GM03348 (cell line): ENCODE measurements around the gene TCOF1.
A peak's percentile ranks its signal among the peaks of the same experiment; 100 is the strongest.

Experiments
- DNase-seq: peaks from one replicate; pipeline ENCODE4 v3.0.0; 2012; ENCODE audit warnings: low spot score

TCOF1 gene

GRCh38 chr5:150428978-150429377 is 71.5 kb downstream of the TCOF1 start:
- no peak for DNase-seq

GRCh38 chr5:150429410-150429873 is 71.9 kb downstream of the TCOF1 start:
- DNase-seq: no peak

DNA sequence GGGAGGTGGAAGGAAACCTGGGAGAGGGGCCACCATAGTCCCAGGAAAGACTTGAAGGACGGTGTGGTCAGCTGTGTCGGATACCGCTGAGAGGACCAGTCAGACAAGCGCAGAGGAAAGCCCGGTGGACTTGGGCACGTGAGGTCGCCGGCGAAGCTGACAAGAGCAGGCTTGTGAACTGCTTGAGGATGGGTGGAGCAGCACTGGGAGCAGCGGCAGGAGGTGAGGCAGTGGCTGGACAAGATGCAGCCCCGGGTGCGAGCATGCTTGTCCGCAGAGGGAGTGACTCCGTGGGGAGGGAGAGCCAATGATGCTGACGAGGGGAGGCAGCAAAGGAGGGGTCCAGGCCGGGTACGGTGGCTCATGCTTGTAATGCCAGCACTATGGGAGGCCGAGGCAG is 73.6 kb downstream of the TCOF1 start:
- no peak for DNase-seq

DNA sequence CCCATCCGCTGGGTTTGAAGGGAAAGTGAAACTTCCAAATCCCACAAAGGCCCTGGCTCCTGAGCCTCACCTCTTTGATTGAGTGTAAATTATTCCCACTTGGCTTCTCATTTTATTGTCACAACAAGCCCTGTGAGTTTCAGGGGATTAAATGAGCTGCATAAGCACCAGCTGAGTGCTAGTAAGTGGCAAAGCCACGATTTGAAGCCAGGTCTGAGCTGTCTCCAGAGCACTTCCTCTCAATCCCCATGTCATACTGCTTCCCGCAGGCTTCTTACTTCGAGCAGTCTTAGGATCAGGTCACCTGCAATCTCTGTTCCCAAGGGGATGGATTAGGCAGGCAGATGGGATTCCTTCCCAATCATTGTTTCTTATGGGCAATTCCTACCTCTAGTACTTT is 74.1 kb downstream of the TCOF1 start:
- no peak for DNase-seq

DNA sequence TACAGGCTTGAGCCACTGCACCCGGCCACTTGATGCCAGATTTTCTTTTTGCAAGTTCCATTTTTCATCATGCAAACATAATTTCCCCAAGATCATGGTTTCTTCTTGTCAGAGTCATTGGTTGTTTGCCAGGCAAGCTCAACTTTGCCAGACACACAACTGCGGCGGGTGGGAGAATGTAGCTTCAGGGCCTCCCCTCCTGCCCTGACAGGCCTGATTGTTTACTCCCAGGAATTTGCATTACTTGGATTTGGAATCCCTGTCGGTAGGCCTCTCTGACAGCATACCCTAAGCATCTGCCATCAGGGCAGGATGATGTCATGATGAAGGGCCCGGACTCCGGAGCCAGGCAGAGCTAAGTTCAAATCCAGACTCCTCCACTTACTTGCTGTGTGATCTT is 77.0 kb downstream of the TCOF1 start:
- peak; percentile 63 for DNase-seq

GRCh38 chr5:150436141-150436680 is 78.7 kb downstream of the TCOF1 start:
- peak; percentile 92 for DNase-seq

- peak; percentile 65 for DNase-seq
These were observed 81.5 kb downstream of the TCOF1 start for GRCh38 chr5:150438873-150439546.

GRCh38 chr5:150440948-150441812 is 83.7 kb downstream of the TCOF1 start:
- no peak for DNase-seq

DNA sequence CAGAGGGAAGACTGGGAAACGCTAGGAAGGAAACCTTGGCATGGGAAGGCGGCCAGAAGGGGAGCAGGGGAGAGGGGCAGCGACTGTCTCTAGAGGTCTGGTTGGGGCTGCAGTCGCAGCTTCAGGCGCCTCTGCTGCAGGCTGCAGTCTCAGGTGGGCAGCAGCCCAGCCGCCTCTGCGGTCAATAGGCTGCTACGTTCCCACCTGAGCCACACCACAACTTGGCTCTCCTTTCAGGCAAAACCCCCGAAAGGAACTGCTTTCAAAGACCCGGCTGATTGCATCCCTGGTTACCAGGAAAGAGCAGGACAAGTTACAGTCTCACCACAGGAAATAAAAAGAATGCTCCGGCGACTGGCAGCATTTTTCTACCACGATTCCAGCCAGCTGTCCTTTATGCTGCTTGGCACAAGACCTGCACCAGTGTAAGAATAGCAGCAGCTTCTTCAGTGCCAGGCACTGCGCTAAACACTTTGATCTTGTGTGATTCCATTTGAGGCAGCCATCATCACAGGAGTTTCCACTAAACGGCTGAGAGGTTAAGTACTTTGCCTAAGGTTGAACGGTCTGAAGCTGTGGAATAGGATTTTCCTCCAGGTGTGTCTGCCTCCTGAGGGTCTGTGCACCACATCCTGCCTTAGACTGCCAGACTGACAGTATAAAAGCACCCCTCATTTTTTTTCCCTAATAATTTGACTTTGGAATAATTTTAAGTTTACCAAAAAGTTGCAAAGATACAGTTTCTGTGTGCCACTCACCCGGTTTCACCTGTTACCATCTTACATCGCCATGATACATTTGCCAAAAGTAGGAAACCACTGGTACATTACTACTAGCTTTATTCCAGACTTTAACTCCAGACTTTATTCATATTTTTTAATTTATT is 84.6 kb downstream of the TCOF1 start:
- no peak for DNase-seq

- no peak for DNase-seq
These were observed 85.2 kb downstream of the TCOF1 start for GRCh38 chr5:150442699-150443080.

DNA sequence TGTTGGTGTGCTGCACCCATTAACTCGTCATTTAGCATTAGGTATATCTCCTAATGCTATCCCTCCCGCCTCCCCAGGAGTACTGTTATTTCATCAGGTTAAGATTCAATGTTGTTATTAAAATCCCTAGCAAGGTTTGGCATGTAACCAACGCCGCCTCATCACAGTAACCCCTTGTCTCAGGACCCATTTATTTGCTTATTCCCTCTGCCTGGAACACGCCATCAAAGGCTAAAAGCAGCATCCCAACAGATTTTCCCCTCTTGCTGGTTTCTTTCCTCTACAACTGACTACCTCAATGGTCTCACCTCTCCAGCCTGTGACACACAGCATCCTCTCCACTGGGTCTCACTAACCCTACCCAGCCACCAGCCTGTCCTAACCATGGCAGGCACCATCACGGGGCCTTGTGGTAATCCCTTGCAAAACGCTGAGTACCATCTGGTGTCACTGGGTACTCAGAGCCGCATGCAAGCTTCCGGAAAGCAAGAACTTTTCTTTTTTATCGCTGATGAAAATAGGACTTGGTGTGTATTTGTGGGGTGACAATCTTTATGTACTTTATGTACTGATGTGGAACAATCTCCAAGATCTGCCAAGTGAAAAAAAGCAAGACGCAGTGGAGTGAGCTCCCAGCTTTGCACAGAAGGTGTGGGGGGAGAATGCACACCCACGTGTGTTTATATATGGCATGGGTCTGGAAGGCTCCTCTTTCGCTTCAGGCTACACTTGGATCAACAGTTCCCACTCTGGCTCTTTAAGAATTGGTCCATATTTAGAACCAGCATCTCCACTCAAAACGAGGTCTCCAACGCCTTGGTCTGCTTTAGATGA is 86.0 kb downstream of the TCOF1 start:
- DNase-seq: no peak

DNA sequence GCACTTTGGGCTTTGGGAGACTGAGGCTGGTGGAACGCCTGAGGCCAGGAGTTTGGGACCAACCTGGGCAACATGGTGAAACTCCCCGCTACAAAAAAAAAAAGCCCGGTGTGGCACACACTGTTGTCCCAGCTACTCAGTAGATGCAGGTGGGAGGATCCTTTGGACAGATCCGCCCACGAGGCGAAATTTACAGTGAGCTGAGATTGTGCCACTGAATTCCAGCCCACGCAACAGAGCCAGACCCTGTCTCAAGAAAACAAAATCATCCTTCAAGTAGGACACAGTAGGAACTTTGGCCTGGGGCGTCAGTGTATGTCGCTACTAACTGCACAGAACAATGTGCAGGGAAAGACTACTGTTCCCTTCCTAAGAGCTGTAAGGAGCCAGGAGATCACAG is 87.3 kb downstream of the TCOF1 start:
- DNase-seq: no peak

GRCh38 chr5:150446088-150446487 is 88.6 kb downstream of the TCOF1 start:
- DNase-seq: no peak

GRCh38 chr5:150446583-150446982 is 89.1 kb downstream of the TCOF1 start:
- DNase-seq: no peak

- no peak for DNase-seq
These were observed 89.7 kb downstream of the TCOF1 start for GRCh38 chr5:150447188-150447587.

DNA sequence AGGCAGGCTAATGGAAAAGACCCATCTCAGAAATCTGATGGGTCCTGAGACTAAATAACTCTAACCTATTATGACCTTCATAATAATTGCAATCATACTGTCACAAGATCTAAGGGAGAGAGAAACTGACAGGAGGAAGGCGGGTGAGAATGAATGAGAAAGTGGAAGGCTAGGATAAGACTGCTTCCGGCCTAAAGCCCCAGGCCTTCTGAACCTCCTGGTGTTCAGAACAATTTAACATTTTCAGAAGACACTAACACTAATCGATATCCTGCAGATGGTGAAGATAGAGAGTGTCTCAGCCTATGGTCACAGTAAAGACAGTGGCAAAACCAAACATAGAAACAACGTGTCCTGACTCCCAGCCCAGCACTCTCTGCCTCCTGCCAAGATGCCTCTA is 90.8 kb downstream of the TCOF1 start:
- no peak for DNase-seq

GRCh38 chr5:150448952-150449516 is 91.5 kb downstream of the TCOF1 start:
- DNase-seq: no peak
